T-helper 17 cell (primary cell): ENCODE data around the gene SPSB4. TPM values are rescaled to one million over a fixed set of nuclear protein-coding genes. Genes with fewer than 3 reads are reported as not detected.

Experiments
- ATAC-seq: fragments of 150-1000 bp; cut with Tn5 transposase; 2 replicates; pipeline ENCODE4 v1.10.0; 2021; ENCODE audit warnings: mild to moderate bottlenecking, moderate library complexity
- DNase-seq, 3 donors: peaks; one replicate each; pipeline versions ENCODE4 v3.0.0 to v3.0.0-alpha.2; 2020 to 2021
- H3K9me3 ChIP-seq: one replicate; pipeline ENCODE4 v1.7.0; 2013; ENCODE audit warnings: low read length, mild to moderate bottlenecking; ENCODE audit not compliant: control insufficient read depth, poor library complexity, severe bottlenecking
- H3K27ac Mint-ChIP-seq: one replicate; pipeline ENCODE4 v1.8.0; 2022; ENCODE audit warnings: mild to moderate bottlenecking, moderate library complexity, mixed read lengths
- H3K27me3 Mint-ChIP-seq: one replicate; pipeline ENCODE4 v1.8.0; 2022; ENCODE audit warnings: mixed read lengths
- H3K36me3 Mint-ChIP-seq: one replicate; pipeline ENCODE4 v1.8.0; 2022; ENCODE audit warnings: low read depth, mixed read lengths
- H3K4me1 Mint-ChIP-seq: one replicate; pipeline ENCODE4 v1.8.0; 2022; ENCODE audit warnings: mild to moderate bottlenecking, mixed read lengths
- H3K4me3 Mint-ChIP-seq: one replicate; pipeline ENCODE4 v1.8.0; 2022; ENCODE audit warnings: mild to moderate bottlenecking, moderate library complexity, mixed read lengths
- total RNA-seq, 4 donors: library from RNA in 2 of 4; stranded (reverse) in 2 of 4; gene quantifications; one replicate each; pipeline ENCODE4 v1.2.3 and lab custom pipeline; 2022 to 2026

Gene SPSB4
- total RNA-seq, 2 donors from 2014 or later, result not detected

DNA sequence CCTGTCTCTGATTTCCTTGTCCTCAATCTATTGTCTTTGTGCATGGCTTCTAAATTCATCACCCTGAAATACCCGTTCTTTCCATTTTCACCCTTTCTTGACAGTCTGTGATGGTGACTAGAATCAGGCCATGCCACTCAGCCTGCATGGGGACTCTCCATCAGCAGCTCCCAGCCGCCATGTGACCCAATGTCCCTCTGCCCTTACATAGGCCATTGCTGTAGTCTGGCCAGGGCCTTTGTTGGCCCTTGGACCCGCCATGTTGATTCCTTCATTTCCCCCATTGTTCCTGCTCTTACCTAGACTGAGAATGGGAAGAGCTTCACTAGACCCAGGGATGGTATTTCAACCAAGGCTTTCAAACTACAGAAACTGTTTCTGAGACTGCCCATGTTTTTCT is 45.8 kb downstream of the SPSB4 start:
- ATAC-seq (no peak), DNase-seq (no peak)
- H3K4me3 Mint-ChIP-seq, result no peak overlapping the region
- no peaks in the 10 kb centered on the region for H3K4me1 Mint-ChIP-seq
- peaks cover 3% of the 10 kb centered on the region for H3K9me3 ChIP-seq
- peaks cover 22% of the 10 kb centered on the region for H3K27me3 Mint-ChIP-seq
- H3K36me3 Mint-ChIP-seq, result no peaks in the 10 kb centered on the region
- no peak overlapping the region for H3K27ac Mint-ChIP-seq

DNA sequence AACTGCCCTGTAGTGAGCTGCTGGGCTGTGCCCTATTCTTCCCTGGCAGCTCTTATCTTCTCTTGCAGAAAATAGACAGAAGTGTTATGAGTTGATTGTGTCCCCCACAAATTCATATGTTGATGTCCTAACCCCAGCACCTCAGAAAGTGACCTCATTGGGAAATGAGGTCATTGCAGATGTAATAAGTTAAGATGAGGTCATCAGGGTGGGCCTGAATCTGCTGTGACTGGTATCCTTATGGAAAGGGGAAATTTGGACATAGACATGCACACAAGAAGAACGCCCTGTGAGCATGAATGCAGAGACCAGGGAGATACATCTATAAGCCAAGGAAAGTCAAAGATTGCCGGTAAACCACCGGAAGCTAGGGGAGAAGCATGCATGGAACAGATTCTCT is 49.0 kb downstream of the SPSB4 start:
- no peak overlapping the region for H3K27ac Mint-ChIP-seq
- no peak overlapping the region for H3K4me3 Mint-ChIP-seq
- no peaks in the 10 kb centered on the region for H3K36me3 Mint-ChIP-seq
- H3K27me3 Mint-ChIP-seq, result peaks cover 19% of the 10 kb centered on the region
- ATAC-seq (no peak), DNase-seq (no peak)
- peaks cover 3% of the 10 kb centered on the region for H3K9me3 ChIP-seq
- H3K4me1 Mint-ChIP-seq, result no peaks in the 10 kb centered on the region

DNA sequence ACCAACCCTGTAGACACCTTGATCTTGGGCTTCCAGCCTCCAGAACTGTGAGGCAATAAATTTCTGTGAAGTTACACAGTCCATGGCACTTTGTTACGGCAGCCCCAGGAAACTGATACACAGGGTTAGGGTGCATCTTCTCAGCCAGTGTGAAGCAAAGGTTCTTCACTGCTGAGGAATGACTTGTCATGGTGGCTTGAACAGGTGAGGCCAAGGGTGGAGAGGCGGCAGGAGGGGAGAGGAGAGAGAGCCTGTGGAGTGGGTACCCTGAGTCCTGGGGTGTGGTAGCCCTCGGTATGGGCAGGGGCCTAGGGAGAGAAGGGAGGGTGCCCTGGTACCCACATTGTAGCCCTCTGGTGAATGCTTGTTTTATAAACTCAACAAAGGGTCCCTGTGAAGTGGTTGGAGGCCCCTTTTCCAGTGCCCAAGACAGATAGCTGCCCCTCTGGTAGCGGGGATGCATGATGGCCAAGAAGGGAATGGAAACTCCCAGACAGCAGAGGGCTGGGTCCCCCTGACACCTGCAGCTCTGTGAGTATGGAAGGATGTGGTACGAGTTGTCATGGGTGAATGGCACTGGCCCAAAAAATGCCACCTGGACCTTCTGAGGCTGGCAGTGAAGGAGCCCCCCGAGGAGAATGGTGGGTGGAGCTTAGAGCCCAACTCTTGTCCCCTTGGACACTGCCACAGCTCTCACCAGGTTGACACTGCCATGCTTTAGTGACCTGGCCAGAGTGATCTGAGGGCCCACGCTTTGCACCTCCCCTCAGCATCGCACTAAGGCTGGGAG is 49.6 kb downstream of the SPSB4 start:
- ATAC-seq (no peak), DNase-seq (no peak)
- H3K36me3 Mint-ChIP-seq, result no peaks in the 10 kb centered on the region

DNA sequence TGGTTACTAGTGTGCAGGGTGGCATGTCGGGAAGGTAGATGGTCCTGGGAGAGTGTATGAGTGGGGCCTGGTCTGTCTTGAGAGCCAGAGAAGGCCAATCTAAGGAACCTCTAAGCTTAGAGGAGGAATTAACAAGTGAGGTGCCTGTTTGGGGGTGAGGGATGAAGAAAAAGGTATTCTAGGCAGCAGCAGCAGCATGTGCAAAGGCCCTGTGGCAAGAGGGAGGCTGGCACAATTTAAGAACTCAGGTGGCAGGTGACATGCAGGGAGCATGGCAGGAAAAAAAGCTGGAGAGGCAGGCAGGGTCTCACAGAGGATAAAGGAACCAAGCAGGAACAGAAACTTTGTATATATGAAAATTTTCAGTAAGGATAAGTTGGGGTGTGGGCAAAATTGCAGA is 51.2 kb downstream of the SPSB4 start:
- ATAC-seq (no peak), DNase-seq (no peak)
- H3K36me3 Mint-ChIP-seq, result no peaks in the 10 kb centered on the region
- peaks cover 3% of the 10 kb centered on the region for H3K9me3 ChIP-seq
- H3K4me1 Mint-ChIP-seq, result peaks cover 2% of the 10 kb centered on the region
- H3K27ac Mint-ChIP-seq, result no peak overlapping the region
- H3K4me3 Mint-ChIP-seq, result no peak overlapping the region
- H3K27me3 Mint-ChIP-seq, result peaks cover 19% of the 10 kb centered on the region

More for the DNA sequence above, 49.6 kb downstream of the SPSB4 start:
- H3K27ac Mint-ChIP-seq, result no peak overlapping the region
- no peak overlapping the region for H3K4me3 Mint-ChIP-seq
- H3K4me1 Mint-ChIP-seq, result peaks cover under 1% of the 10 kb centered on the region
- peaks cover 19% of the 10 kb centered on the region for H3K27me3 Mint-ChIP-seq
- H3K9me3 ChIP-seq, result peaks cover 3% of the 10 kb centered on the region

DNA sequence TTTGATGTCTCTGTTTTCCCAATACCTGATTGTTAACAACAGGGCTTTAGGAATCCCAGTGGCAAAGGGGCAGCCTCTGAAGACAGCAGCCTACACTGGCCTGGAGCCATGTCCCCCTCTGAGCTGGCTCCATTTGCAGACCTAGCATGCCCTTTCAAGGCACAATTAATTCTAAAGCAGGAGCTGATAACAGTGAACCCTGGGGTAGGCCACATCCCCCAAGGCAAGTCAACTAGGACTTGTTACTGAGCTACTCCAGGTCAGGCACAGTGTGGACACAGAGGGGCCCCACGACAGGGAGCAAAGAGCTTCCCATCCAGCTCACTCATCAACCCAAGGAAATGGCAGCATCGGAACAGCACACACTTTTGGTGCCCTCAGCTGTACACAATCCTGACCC is 51.9 kb downstream of the SPSB4 start:
- Mint-ChIP-seq H3K27ac (no peak overlapping the region), H3K4me3 (no peak overlapping the region), H3K27me3 (peaks cover 19% of the 10 kb centered on the region), H3K4me1 (peaks cover 2% of the 10 kb centered on the region), H3K36me3 (no peaks in the 10 kb centered on the region)
- ATAC-seq (no peak), DNase-seq (no peak)
- peaks cover 3% of the 10 kb centered on the region for H3K9me3 ChIP-seq

DNA sequence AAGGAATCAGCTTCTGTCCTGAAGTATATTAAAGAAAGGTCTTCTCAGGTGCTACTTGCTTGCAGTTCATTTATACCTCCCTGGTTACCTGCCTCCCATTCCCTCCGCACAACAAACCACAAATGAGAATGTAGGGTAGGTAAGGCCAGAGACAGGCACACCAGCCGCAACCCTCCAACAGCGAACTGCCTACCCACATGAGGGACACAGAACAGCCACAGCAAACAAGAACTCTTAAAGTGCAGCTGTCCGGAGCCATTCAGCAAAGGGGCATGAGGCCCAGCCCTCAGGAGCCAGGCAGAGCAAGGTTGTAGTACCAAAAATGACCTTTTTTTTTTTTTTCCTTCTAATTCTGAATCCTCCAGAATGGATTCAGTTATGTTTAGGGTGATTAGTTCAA is 52.4 kb downstream of the SPSB4 start:
- Mint-ChIP-seq H3K4me3 (no peak overlapping the region), H3K36me3 (no peaks in the 10 kb centered on the region), H3K4me1 (peaks cover 2% of the 10 kb centered on the region), H3K27me3 (peaks cover 22% of the 10 kb centered on the region), H3K27ac (no peak overlapping the region)
- peaks cover 3% of the 10 kb centered on the region for H3K9me3 ChIP-seq
- ATAC-seq, result no peak
- DNase-seq, result no peak

DNA sequence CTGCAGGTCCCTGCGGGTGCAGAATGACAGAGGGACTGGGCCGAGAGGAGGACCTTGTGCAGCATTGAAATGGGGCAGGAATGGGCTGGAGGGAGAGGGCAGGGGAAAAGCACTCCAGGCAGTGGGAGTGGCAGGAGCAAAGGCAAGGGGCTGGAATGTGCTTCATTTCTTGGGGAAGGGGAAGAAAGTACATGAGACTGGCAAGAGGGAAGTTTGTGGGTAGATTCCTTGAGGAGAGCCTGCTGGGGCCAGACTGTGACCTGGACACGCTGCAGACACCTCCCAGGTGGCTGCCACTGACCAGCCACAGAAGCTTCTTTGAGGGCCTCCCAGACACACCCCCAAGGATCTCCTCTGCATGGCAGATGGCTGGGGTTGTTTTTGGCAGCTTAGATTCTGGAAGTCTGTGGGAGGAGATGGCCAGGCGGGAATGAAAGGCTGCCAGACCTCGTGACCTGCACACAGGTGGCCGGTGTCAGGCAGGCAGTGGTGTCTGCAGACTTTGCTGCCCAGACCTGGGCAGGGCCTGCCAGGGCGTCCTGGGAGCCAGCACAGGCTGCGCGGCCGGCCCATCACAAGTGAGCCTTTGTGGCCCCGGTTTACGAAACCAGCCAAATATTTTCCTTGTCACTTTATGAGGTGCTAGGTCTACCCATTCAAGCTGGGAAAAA is 53.1 kb downstream of the SPSB4 start:
- no peak for ATAC-seq
- no peak overlapping the region for H3K4me3 Mint-ChIP-seq

DNA sequence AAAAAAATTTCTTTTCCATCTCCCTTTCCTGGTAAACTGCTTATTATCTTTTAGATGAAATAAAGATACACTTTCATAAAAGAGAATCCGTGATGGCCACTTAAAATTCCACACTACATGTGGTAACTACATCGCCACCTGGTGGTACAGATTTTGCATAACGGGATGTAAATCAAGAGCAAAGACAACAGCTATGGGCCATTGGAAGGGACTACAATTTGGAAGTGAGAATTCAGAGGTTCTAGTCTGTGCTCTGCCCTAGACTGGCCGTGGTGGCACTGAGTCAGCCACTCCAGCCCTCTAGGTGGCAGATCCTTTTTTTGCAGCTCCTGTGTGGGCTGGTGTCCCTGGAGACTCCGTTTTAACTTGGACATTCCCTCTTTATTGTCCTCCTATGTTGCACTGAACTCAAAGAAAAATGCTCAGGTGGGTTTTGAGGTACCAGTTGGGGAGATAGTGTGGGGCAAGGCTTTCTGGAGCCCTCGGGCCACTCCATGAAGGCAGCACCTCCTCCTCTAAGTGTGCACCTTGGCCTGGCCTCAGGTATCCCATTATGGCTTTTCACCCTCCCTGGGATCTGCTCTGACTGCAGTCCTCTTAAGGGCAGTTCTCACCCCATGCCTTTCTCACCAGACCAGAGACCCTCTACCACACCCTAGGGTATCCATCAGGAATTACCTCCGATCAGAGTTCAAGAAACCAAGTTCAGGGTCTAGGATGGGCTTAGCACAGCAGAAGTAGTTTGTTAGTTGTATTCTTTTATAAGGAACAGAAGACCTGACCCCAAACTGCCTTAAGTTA is 54.9 kb downstream of the SPSB4 start:
- no peaks in the 10 kb centered on the region for H3K36me3 Mint-ChIP-seq
- H3K27ac Mint-ChIP-seq, result peak overlapping the region; percentile 49
- no peak overlapping the region for H3K4me3 Mint-ChIP-seq
- H3K9me3 ChIP-seq, result no peaks in the 10 kb centered on the region
- peaks cover 17% of the 10 kb centered on the region for H3K27me3 Mint-ChIP-seq
- peaks cover 2% of the 10 kb centered on the region for H3K4me1 Mint-ChIP-seq
- ATAC-seq (peak; percentile 61), DNase-seq (peak in 1 of 3 donors; percentile 39)

More for the DNA sequence above, 53.1 kb downstream of the SPSB4 start:
- Mint-ChIP-seq H3K27ac (no peak overlapping the region), H3K27me3 (peaks cover 25% of the 10 kb centered on the region), H3K36me3 (no peaks in the 10 kb centered on the region), H3K4me1 (peaks cover 2% of the 10 kb centered on the region)
- DNase-seq, result no peak
- H3K9me3 ChIP-seq, result peaks cover 3% of the 10 kb centered on the region

DNA sequence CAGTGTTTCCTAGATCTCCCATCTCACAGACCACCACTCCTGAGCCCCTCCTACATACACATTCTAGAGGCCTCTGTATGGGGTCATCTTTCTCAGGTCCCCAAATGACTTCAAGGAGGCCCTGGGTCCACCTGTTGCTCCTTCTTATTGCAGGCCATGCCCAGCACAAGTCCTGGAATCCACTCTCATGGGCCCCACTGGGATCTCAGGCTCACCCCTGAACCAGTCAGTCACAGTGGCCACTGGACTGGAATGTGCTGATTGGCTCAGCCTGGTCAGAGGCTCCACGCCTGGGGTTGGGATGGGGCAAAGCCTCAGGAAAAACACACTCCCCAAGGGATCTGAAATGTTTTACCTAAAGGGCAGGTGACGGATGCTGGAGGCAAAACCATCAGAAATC is 55.7 kb downstream of the SPSB4 start:
- Mint-ChIP-seq H3K4me1 (peaks cover 2% of the 10 kb centered on the region), H3K27me3 (peaks cover 13% of the 10 kb centered on the region), H3K36me3 (no peaks in the 10 kb centered on the region), H3K27ac (peak overlapping the region; percentile 49), H3K4me3 (no peak overlapping the region)
- DNase-seq, result no peak
- ATAC-seq, result no peak
- no peaks in the 10 kb centered on the region for H3K9me3 ChIP-seq

DNA sequence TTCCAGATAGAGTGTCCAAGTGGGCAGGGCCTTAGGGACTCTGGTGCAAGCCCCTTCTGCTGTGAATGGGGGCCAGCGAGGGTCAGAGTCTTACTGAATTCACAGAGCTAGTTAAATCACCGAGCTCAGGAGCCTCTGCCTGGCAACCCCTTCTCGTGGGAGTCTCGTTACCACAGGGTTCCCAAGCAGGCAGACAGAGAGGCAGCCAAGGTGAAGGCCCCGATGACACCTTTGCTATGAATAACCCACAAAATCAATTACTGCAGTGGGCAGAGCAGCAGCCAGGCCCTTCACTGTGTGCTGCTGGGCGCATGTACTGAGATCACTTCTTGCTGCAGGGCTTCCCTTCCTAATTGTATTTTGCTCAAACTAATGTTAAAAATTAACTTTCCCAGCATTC is 56.9 kb downstream of the SPSB4 start:
- Mint-ChIP-seq H3K36me3 (no peaks in the 10 kb centered on the region), H3K4me3 (no peak overlapping the region), H3K27me3 (peaks cover 11% of the 10 kb centered on the region), H3K27ac (no peak overlapping the region), H3K4me1 (peaks cover 2% of the 10 kb centered on the region)
- no peaks in the 10 kb centered on the region for H3K9me3 ChIP-seq
- DNase-seq (no peak), ATAC-seq (no peak)

DNA sequence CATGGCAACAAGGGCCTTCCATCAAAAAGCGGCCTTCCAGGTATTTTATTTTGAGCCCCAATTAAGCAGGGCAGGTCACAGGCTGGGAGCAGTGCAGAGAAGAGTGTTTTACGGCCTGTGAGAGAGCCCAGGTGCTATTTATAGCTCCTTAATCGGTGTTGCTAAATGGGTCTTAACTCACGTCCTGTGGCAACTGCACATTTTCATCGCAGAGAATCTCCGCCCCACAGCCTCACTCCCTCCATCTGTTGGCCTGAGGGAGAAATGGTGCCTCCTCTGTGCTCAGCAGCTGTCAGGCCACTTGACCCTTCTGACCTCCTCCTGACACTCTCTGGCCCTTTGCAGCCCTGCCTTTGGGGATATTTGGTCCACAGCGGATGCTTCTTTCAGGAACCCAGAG is 58.6 kb downstream of the SPSB4 start:
- Mint-ChIP-seq H3K27me3 (peaks cover 21% of the 10 kb centered on the region), H3K36me3 (no peaks in the 10 kb centered on the region), H3K27ac (no peak overlapping the region), H3K4me1 (peaks cover 2% of the 10 kb centered on the region), H3K4me3 (no peak overlapping the region)
- no peaks in the 10 kb centered on the region for H3K9me3 ChIP-seq
- no peak for ATAC-seq
- DNase-seq, result no peak

DNA sequence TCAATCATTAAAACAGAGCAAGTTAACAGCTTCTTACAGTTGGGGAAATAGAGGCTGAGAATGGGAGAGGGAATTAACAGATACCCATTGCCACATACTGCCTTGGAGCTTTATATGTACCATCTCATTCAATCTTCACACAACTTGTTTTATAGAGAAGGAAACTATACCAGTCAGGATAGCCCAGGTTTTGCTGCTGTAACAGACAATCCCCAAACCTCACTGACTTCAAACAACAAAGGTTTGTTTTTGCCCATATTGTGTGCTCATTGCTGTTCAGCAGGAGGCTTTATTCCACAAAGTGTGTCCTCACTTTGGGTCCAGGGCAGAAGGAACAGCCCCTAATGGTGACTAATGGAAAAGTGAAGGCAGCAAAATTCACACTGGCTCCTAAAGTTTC is 59.2 kb downstream of the SPSB4 start:
- H3K9me3 ChIP-seq, result no peaks in the 10 kb centered on the region
- DNase-seq (no peak), ATAC-seq (no peak)
- H3K27ac Mint-ChIP-seq, result no peak overlapping the region
- peaks cover 23% of the 10 kb centered on the region for H3K27me3 Mint-ChIP-seq
- H3K36me3 Mint-ChIP-seq, result no peaks in the 10 kb centered on the region
- H3K4me1 Mint-ChIP-seq, result peaks cover 2% of the 10 kb centered on the region
- no peak overlapping the region for H3K4me3 Mint-ChIP-seq

DNA sequence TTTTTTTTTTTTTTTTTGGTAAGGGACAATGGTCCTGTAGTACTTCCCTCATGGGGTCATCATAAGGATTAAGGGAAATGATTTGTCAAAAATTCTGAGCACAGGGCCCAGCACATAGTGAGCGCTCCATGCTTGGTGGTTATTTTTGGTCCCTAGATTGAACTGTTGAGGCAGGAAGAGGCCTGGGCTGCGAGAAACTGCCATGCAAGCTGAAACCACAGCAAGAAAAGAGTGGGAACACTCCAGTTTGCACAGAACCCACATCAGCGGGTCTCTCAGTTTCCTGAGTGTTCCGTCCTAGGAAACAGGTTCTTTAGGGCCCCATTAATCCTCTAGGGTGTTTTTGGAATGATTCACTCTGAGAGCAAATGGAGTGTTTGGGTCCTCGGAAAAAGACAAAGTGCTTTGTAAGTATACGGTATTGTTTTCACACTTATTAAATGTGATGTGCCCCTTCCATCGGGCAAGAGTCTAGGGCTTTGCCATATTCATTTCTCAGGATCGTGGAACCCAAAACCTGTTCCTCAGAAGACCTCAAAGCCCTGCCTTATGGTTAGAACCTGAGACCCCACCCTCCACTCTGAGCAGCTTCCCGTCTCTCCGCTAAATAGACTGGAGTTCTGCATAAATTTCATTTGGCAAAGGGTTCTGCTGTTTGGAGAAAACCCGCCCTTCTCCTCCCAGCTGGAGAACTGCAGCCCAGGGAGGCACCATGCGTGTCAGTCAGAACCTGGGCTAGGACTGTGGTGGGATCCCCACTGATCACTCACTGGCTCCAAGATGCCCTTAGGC is 60.4 kb downstream of the SPSB4 start:
- DNase-seq (no peak), ATAC-seq (no peak)
- no peaks in the 10 kb centered on the region for H3K36me3 Mint-ChIP-seq
- H3K9me3 ChIP-seq, result no peaks in the 10 kb centered on the region
- H3K4me3 Mint-ChIP-seq, result no peak overlapping the region
- no peak overlapping the region for H3K27ac Mint-ChIP-seq
- H3K4me1 Mint-ChIP-seq, result peaks cover 2% of the 10 kb centered on the region
- peaks cover 23% of the 10 kb centered on the region for H3K27me3 Mint-ChIP-seq
